HepG2 (cell line): Measurements from ENCODE around the gene RHBDD2. TPM values are rescaled to one million over a fixed set of nuclear protein-coding genes. Genes with fewer than 3 reads are reported as not detected.

ENCODE experiments used
- DMTF1 ChIP-seq: sonication (generic); formaldehyde crosslinking; IDR thresholded peaks from 2 replicates; pipeline ENCODE4 v1.4.0; 2020; ENCODE audit warnings: mild to moderate bottlenecking, missing genetic modification reagents
- HOXA7 ChIP-seq: sonication (generic); formaldehyde crosslinking; IDR thresholded peaks from 2 replicates; pipeline ENCODE4 v1.8.1; 2022; ENCODE audit warnings: mild to moderate bottlenecking, missing genetic modification reagents, moderate library complexity
- HOXD1 ChIP-seq: sonication (generic); formaldehyde crosslinking; IDR thresholded peaks from 2 replicates; pipeline ENCODE4 v1.5.0; 2020; ENCODE audit warnings: missing genetic modification reagents
- KDM3A ChIP-seq: IDR thresholded peaks from 2 replicates; pipeline ENCODE4 v1.6.1; 2018; ENCODE audit warnings: low read depth, missing compliant biosample characterization
- KDM5B ChIP-seq: sonication (generic); formaldehyde crosslinking; IDR thresholded peaks from 2 replicates; pipeline ENCODE4 v1.4.0; 2020; ENCODE audit warnings: missing genetic modification reagents, mild to moderate bottlenecking, borderline replicate concordance
- KLF11 ChIP-seq: IDR thresholded peaks from 2 replicates; pipeline ENCODE4 v1.6.1; 2016; ENCODE audit warnings: missing compliant biosample characterization
- SNAPC5 ChIP-seq: sonication (generic); formaldehyde crosslinking; IDR thresholded peaks from 2 replicates; pipeline ENCODE4 v1.8.1; 2023; ENCODE audit warnings: mild to moderate bottlenecking, missing genetic modification reagents, borderline replicate concordance
- SOX5 ChIP-seq: IDR thresholded peaks from 2 replicates; pipeline ENCODE4 v1.6.1; 2016; ENCODE audit warnings: borderline replicate concordance
- TIGD3 ChIP-seq: sonication (generic); formaldehyde crosslinking; IDR thresholded peaks from 2 replicates; pipeline ENCODE4 v1.5.1; 2020; ENCODE audit warnings: mild to moderate bottlenecking, missing genetic modification reagents, borderline replicate concordance
- ZBTB7B ChIP-seq: sonication (generic); formaldehyde crosslinking; IDR thresholded peaks from 2 replicates; pipeline ENCODE4 v1.4.0; 2020; ENCODE audit warnings: missing genetic modification reagents
- ZNF205 ChIP-seq: IDR thresholded peaks from 2 replicates; pipeline ENCODE4 v1.6.1; 2018; ENCODE audit warnings: missing biosample characterization, missing genetic modification reagents
- ZNF318 ChIP-seq: sonication (generic); formaldehyde crosslinking; IDR thresholded peaks from 2 replicates; pipeline ENCODE4 v1.4.0; 2020; ENCODE audit warnings: mild to moderate bottlenecking, missing genetic modification reagents
- ZNF331 ChIP-seq: sonication (generic); formaldehyde crosslinking; IDR thresholded peaks from 2 replicates; pipeline ENCODE4 v1.4.0; 2020; ENCODE audit warnings: missing genetic modification reagents
- ZNF530 ChIP-seq: sonication (generic); formaldehyde crosslinking; IDR thresholded peaks from 2 replicates; pipeline ENCODE4 v1.5.0; 2020; ENCODE audit warnings: low read depth, mild to moderate bottlenecking, missing genetic modification reagents
- ZNF777 ChIP-seq: sonication (generic); formaldehyde crosslinking; IDR thresholded peaks from 2 replicates; pipeline ENCODE4 v1.4.0; 2020; ENCODE audit warnings: missing genetic modification reagents
- polyA plus RNA-seq, 8 experiments: library from polyadenylated mRNA; depleted of rRNA in 3 of 8; stranded (reverse) in 7 of 8; unstranded in 1 of 8; fragments of >200 nt; fragmentation: Illumina TruSeq in 4 of 8; extraction: Trizol in 4 of 8; gene quantifications; 2 replicates each; pipeline versions ENCODE4 v1.2.1 to v1.2.3, GENCODE V29; 2011 to 2016; ENCODE audit warnings: low read depth in 4 of 8, missing spikeins in 1 of 8, mixed read lengths in 1 of 8; ENCODE audit not compliant: insufficient read depth in 1 of 8
- total RNA-seq, 5 experiments: library from RNA; depleted of rRNA; stranded (reverse); fragments of >200 nt; fragmentation: Illumina TruSeq; extraction: Trizol; gene quantifications; 2 replicates each; pipeline ENCODE4 v1.2.3, GENCODE V29; 2016; ENCODE audit warnings: low read depth in 1 of 5

Gene RHBDD2
- total and polyA plus RNA-seq, 2 of the 13 experiments (the other 11 are each of a cell fraction or from before 2014, with no cell fraction given) = 23.1 to 26.4 TPM

- TF ChIP-seq SOX5 (peak; percentile 79; the same call in 1 of the 2 replicates), DMTF1 (no peak), ZNF777 (no peak; the same call in 1 of the 2 replicates), ZNF331 (CRISPR knock-in tag) (peak; percentile 88), ZBTB7B (CRISPR knock-in tag) (peak; percentile 92), KDM3A (no peak; the same call in 1 of the 2 replicates), ZNF530 (CRISPR knock-in tag) (no peak), KLF11 (CRISPR knock-in tag) (no peak), ZNF205 (CRISPR knock-in tag) (peak; percentile 34; the same call in 1 of the 2 replicates), SNAPC5 (CRISPR knock-in tag) (0 out of 2 replicates have a peak, but pooled peaks have one; percentile 19), ZNF318 (CRISPR knock-in tag) (no peak; the same call in 1 of the 2 replicates), HOXA7 (no peak), TIGD3 (CRISPR knock-in tag) (no peak), KDM5B (CRISPR knock-in tag) (no peak), HOXD1 (CRISPR knock-in tag) (peak; percentile 75)
These were observed 27.2 kb downstream of the RHBDD2 start (continued) for GRCh38 chr7:75905785-75906604.
